Naive B cell (primary cell): ENCODE measurements around the gene WBP11. TPM values are rescaled to one million over a fixed set of nuclear protein-coding genes. Genes with fewer than 3 reads are reported as not detected.
A peak's percentile ranks its signal among the peaks of the same experiment; 100 is the strongest.

ENCODE experiments used
- ATAC-seq, 2 donors: fragments of 150-1000 bp; cut with Tn5 transposase; 2 replicates each; pipeline ENCODE4 v1.10.0; 2021; ENCODE audit warnings: low read depth in 2 of 2, mild to moderate bottlenecking in 2 of 2, moderate library complexity in 2 of 2
- DNase-seq: peaks from one replicate; pipeline ENCODE4 v3.0.0; 2022
- H3K27ac Mint-ChIP-seq, 6 donors: one replicate each; pipeline ENCODE4 v1.8.0; 2020 to 2022; ENCODE audit warnings: mild to moderate bottlenecking in 6 of 6, mixed read lengths in 6 of 6, moderate library complexity in 5 of 6, inconsistent platforms in 2 of 6
- H3K27me3 Mint-ChIP-seq, 3 donors: one replicate each; pipeline ENCODE4 v1.8.0; 2021 to 2022; ENCODE audit warnings: mixed read lengths in 3 of 3, mild to moderate bottlenecking in 1 of 3
- H3K36me3 Mint-ChIP-seq, 2 donors: one replicate each; pipeline ENCODE4 v1.8.0; 2020 to 2022; ENCODE audit warnings: mixed read lengths in 2 of 2, inconsistent platforms in 1 of 2, mild to moderate bottlenecking in 1 of 2
- H3K4me1 Mint-ChIP-seq, 3 donors: one replicate each; pipeline ENCODE4 v1.8.0; 2020 to 2022; ENCODE audit warnings: mixed read lengths in 3 of 3, inconsistent platforms in 1 of 3, mild to moderate bottlenecking in 1 of 3, moderate library complexity in 1 of 3
- H3K4me3 Mint-ChIP-seq, 8 donors: one replicate each; pipeline ENCODE4 v1.8.0; 2020 to 2022; ENCODE audit warnings: mild to moderate bottlenecking in 8 of 8, mixed read lengths in 8 of 8, moderate library complexity in 8 of 8, inconsistent platforms in 2 of 8
- H3K9me3 Mint-ChIP-seq, 7 donors: one replicate each; pipeline ENCODE4 v1.8.0; 2020 to 2022; ENCODE audit warnings: mixed read lengths in 7 of 7, mild to moderate bottlenecking in 5 of 7, inconsistent platforms in 2 of 7, moderate library complexity in 1 of 7
- polyA plus RNA-seq, 6 donors: library from polyadenylated mRNA; unstranded; fragments of 300-500 nt; fragmentation: Illumina TruSeq; gene quantifications; one replicate each; pipeline ENCODE4 v1.2.3, GENCODE V29; 2021; ENCODE audit warnings: low read depth in 6 of 6

The WBP11 gene
- polyA plus RNA-seq: 10 to 100 TPM; 37.0 to 69.1 (median 59.0) TPM

DNA sequence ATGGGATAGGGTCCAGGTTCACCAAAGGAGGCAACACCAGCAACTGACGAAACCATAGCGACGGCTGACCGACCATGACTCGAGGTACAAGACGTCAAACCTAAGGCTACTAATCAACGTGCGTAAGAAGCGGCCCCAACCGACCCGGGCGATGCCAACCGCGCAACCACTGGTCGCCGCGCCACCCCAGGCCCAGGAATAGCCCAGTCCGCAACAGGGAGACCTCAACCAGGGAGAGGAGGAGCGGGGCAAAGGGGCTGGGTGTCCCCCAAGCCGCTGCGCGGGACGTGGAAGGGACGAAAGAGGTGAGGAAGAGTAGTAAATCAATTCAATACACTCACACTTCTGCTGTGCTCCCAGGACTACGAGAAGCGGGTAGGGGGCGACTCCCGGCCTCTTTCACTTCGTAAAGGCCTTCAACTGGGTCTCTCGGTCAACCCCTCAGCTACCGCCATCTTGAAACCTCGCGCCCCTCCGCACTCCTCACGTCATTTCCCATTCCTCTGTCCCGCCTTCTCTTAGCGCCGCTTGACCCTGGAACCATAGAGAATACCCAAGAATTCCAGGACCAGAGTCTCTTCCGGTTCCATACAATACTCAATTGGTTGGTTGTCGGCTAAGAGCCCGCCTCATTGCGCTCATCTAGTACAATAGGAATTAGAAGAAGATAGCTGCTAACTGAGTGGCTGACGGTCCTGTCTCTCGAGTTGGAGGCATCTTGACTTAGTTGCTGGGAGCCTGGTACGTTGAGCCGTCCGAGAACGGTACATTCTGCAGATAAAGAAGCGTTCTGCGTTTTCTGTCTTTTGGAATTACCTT, at the start of gene WBP11, which contains the start of gene C12orf60:
Gene WBP11, minus strand, starts transcription at position 468 of the 819 bp plus-strand sequence. CDS start 2,095 bp downstream, outside the sequence.
Gene C12orf60, plus strand, starts transcription at position 660 of the 819 bp plus-strand sequence. CDS start 19,266 bp downstream, outside the sequence.
- H3K36me3 Mint-ChIP-seq: peaks cover 13 to 14% of the 10 kb centered on the region in 2 donors
- H3K4me3 Mint-ChIP-seq: no peak within 1 kb of the TSS
- peaks cover 0 to 16% (median 7%) of the 10 kb centered on the region in 3 donors for H3K4me1 Mint-ChIP-seq
- H3K27me3 Mint-ChIP-seq: no peaks in the 10 kb centered on the region
- ATAC-seq (peak; percentile 81), DNase-seq (peak; percentile 91)
- H3K9me3 Mint-ChIP-seq: no peaks in the 10 kb centered on the region
- H3K27ac Mint-ChIP-seq: no peak within 1 kb of the TSS

DNA sequence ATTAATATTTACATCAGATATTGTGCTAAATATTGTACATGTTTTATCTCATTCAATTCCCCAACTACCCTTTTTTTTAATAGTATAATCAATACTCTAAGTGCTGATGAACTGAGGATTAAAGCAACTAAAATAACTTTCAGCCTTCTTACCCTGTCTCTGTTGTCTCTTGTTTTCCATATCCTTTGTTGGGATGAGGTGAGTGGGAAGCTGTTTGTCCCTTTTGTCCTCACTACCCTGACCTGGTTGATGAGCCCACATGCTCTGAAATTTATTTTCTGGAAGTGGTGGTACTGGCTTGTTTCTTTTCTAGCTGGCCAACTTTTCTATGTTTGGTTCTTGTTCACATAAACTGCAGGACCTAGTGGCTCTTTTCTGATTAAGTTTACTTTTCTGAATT, 49.6 kb upstream of the WBP11 start:
- H3K27ac Mint-ChIP-seq: peak overlapping the region in 1 of 6 donors; percentile 30
- peaks cover 0 to 6% (median 2%) of the 10 kb centered on the region in 7 donors for H3K9me3 Mint-ChIP-seq
- H3K4me1 Mint-ChIP-seq: peaks cover 13 to 18% (median 14%) of the 10 kb centered on the region in 3 donors
- DNase-seq (no peak), ATAC-seq (no peak)
- H3K4me3 Mint-ChIP-seq: no peak overlapping the region
- H3K27me3 Mint-ChIP-seq: no peaks in the 10 kb centered on the region
- H3K36me3 Mint-ChIP-seq: no peaks in the 10 kb centered on the region

DNA sequence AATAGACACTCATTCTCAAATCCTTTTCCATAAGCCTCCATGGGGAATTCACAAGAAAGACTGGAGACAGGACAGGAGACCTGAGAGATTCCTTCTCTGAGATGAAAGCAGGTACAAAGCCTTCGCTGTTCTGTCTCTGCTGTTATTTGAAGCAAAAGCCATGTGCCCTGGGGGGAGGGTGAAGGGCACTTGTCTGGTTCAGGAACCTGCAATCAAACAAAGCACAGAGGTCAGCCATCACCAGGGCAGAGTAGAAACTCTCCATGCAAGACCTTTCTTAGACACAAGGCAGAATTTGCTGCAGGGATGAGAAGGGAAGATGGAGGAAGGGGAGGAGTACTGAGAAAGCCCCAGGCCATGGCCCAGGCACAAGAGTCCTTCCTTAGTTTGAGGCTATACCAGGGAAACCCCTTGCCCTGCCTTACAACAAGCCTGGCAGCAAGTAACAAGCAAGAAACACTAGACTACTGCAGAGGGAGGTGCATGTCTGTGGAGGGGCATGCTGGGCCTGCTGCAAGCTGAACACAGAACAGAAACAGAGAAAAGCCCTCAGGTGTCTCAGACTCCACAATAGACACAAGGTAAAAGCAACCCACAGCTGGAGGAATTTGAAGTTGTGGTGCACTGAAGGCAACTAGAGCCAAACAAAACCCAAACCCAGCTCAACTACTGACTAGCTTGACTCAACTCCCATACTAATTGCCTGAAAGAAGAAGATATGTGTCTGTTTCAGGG, 47.8 kb upstream of the WBP11 start:
- Mint-ChIP-seq H3K27ac (no peak overlapping the region), H3K9me3 (peaks cover 0 to 2% (median 0%) of the 10 kb centered on the region in 7 donors), H3K27me3 (no peaks in the 10 kb centered on the region), H3K4me3 (no peak overlapping the region), H3K36me3 (no peaks in the 10 kb centered on the region), H3K4me1 (peaks cover 6 to 11% (median 6%) of the 10 kb centered on the region in 3 donors)
- no peak for ATAC-seq
- DNase-seq: no peak

DNA sequence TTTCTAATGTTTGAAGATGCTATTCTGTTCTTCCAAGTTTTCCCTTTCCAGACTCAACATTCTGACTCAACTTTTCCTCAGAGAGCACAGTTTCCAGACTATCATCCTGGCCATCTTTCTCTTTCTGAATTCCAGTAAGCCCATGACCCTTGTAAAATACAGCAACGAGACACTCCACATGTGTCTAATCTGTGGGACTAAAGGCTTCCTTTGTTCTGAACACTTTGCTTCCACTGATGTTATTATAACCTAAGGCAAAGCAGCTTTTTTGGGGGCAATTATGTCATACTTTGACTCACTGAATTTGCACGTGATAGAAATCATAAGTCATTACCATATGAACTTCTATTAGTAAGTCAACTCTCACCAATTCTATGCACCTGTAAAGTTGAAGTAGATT, 46.4 kb upstream of the WBP11 start:
- H3K27me3 Mint-ChIP-seq: no peaks in the 10 kb centered on the region
- H3K4me1 Mint-ChIP-seq: peaks cover 5 to 6% (median 6%) of the 10 kb centered on the region in 3 donors
- ATAC-seq: no peak
- no peaks in the 10 kb centered on the region for H3K9me3 Mint-ChIP-seq
- no peak for DNase-seq
- no peaks in the 10 kb centered on the region for H3K36me3 Mint-ChIP-seq
- peak overlapping the region in 1 of 6 donors; percentile 4 for H3K27ac Mint-ChIP-seq
- H3K4me3 Mint-ChIP-seq: no peak overlapping the region

DNA sequence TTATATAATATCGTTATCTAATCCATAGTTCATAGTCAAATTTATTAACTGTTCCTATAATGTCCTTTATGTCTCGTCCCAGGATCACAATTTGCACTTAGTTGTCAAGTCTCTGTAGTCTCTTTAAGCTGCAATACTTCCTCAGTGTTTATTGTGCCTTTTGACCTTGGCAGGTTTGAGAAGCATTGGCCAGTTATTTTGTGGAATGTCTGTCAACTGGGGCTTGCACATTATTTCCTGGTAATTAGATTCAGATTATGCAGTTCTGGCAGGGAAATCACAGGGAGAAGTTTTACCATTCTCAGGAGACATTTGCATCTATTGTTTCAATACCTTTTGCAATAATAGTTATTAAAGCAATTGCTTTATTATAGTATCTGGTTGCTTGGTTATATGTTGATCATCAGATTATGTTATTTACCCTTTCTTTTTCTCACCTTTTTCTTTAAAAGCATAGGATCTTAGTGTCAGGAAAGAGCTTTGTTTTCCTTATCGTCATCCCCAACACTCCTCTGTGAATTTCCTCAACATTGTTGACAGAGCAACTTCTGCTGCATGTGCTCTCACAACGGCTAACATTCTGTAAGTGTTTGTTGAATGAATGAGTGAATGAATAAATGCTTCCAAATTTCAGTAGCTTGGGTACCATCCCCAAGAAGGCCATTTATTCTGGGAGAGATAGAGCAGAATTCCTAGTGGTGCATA, 43.8 kb upstream of the WBP11 start:
- DNase-seq (no peak), ATAC-seq (no peak)
- H3K36me3 Mint-ChIP-seq: no peaks in the 10 kb centered on the region
- no peaks in the 10 kb centered on the region for H3K9me3 Mint-ChIP-seq
- no peak overlapping the region for H3K27ac Mint-ChIP-seq
- no peaks in the 10 kb centered on the region for H3K27me3 Mint-ChIP-seq
- peaks cover 2 to 6% (median 5%) of the 10 kb centered on the region in 3 donors for H3K4me1 Mint-ChIP-seq
- no peak overlapping the region for H3K4me3 Mint-ChIP-seq

DNA sequence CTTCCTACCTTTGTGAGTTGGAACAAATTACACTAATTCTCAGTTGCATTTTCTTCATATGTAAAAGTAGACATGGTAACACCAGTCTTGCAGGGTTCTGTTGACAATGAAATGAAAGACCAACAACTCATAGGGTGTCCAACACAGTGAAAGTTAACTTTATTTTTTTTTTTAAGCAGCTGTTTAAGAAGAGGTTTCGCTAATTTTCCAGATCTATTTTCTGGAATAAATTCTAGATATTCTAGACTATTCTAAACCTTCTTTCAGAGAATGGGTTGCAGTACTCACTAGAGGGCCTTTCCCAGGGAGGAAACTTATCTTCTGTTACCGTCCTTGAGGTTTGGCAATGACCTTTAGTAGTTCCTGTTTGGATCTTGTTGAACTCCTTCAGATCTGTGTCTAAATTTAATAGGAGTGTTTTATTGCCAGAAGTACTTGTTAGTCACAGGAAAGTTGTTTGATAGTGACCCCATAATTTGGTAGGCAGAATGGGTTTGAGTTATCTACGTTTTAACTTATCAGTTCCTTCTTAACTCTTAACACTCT, 42.8 kb upstream of the WBP11 start:
- DNase-seq (no peak), ATAC-seq (no peak)
- Mint-ChIP-seq H3K9me3 (no peaks in the 10 kb centered on the region), H3K4me1 (peaks cover 4 to 12% (median 5%) of the 10 kb centered on the region in 3 donors), H3K27ac (peak overlapping the region in 1 of 6 donors; percentile 79), H3K4me3 (no peak overlapping the region), H3K36me3 (no peaks in the 10 kb centered on the region), H3K27me3 (no peaks in the 10 kb centered on the region)

DNA sequence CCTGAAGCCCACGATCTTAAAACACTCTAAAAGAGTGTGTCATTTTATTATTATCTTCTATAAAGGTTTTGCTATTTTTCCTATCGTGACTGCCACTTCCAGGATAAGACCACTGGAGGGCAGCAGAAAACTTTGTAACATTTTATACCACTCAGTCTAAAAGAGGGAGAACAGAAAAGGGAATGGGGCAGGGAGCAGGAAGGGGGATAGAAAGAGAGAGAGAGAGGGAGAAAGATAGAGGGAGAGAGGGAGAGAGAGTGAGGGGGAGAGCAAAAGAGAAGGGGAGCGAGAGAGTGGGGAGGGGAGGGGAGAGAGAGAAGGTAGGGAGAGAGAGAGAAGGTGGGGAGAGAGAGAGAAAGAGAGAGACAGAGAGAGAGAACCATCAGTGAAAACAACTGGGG, 42.1 kb upstream of the WBP11 start:
- H3K27me3 Mint-ChIP-seq: no peaks in the 10 kb centered on the region
- peak overlapping the region in 5 of 6 donors; percentile 14 to 92 (median 88) for H3K27ac Mint-ChIP-seq
- H3K4me1 Mint-ChIP-seq: peaks cover 4 to 13% (median 5%) of the 10 kb centered on the region in 3 donors
- no peaks in the 10 kb centered on the region for H3K9me3 Mint-ChIP-seq
- peak; percentile 38 to 65 for ATAC-seq
- no peaks in the 10 kb centered on the region for H3K36me3 Mint-ChIP-seq
- DNase-seq: peak; percentile 42
- peak overlapping the region in 1 of 8 donors; percentile 7 for H3K4me3 Mint-ChIP-seq

DNA sequence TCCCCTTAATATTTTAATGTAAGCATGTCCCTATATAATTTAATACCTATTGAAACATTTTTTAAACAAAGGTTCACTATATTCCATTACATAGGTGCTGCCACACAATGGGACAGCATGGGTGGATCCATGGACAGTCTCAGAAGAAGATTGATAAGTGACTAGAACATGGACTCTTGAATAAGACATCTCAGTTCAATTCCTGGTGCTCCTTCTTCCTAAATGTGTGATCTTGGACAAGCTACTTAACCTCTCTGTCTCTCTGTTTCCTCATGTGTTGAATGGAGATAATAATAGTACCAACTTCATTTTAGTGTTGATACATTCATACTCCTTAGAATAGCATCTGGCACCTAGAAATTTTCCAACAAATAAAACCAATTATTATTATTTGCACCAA, 41.1 kb upstream of the WBP11 start:
- Mint-ChIP-seq H3K4me3 (no peak overlapping the region), H3K27me3 (peaks cover 0 to 3% (median 0%) of the 10 kb centered on the region in 3 donors), H3K27ac (no peak overlapping the region), H3K4me1 (peaks cover 4 to 13% (median 5%) of the 10 kb centered on the region in 3 donors), H3K9me3 (peaks cover 0 to 1% (median 0%) of the 10 kb centered on the region in 7 donors), H3K36me3 (no peaks in the 10 kb centered on the region)
- no peak for ATAC-seq
- DNase-seq: no peak

DNA sequence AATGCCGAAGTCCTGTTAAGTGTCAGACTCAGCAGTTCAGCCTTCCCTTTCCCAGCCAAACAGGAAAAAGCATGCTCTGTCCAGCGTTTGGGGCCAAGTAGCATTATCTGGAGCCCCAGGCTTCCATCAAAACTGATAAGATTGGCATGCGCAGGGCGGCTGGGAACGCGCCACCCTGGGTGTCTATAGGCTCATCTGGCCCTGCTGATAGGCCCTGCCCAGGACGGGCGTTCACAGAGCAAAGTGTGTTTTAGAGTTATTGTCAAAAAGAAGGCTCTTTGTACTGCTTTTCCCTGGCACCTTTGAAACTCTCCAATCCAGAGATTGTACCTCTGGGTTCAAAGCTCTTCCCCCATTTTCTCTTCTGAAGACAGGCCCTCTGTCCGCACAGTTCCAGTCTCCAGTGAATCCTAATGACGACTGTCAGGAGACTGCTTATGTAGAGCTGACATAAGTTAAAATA, 40.2 kb upstream of the WBP11 start, which contains the start of gene ART4:
Gene ART4, minus strand, starts transcription at position 102 of the 463 bp plus-strand sequence. CDS start 413 bp downstream, outside the sequence.
- H3K4me3 Mint-ChIP-seq: no peak within 1 kb of the TSS
- peaks cover 0 to 5% (median 0%) of the 10 kb centered on the region in 7 donors for H3K9me3 Mint-ChIP-seq
- peaks cover 0 to 4% of the 10 kb centered on the region in 2 donors for H3K36me3 Mint-ChIP-seq
- peaks cover 0 to 8% (median 1%) of the 10 kb centered on the region in 3 donors for H3K27me3 Mint-ChIP-seq
- peak within 1 kb of the TSS in 1 of 6 donors; percentile 30 for H3K27ac Mint-ChIP-seq
- peaks cover 4 to 13% (median 5%) of the 10 kb centered on the region in 3 donors for H3K4me1 Mint-ChIP-seq
- DNase-seq: no peak
- no peak for ATAC-seq

DNA sequence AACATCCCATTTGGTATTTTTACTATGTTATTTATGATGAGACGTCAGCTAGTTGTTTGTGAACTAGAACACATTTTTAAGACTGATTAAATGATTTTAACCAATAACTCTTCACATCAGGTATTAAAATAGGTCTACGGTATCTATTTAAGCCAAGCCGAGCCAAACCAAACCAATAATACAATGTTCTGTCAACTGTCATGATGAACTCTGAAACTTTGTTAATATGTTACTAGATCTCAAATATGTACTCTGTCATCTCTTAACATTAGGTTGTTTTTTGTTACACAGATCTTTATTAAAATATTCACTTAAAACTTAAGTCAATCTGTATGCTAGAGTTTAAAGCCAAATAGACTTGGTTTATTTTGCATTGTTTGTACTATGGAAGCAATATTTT, 39.0 kb upstream of the WBP11 start:
- peaks cover 0 to 4% of the 10 kb centered on the region in 2 donors for H3K36me3 Mint-ChIP-seq
- H3K27ac Mint-ChIP-seq: no peak overlapping the region
- H3K4me1 Mint-ChIP-seq: peaks cover 4 to 13% (median 5%) of the 10 kb centered on the region in 3 donors
- peaks cover 0 to 5% (median 0%) of the 10 kb centered on the region in 7 donors for H3K9me3 Mint-ChIP-seq
- no peak for ATAC-seq
- DNase-seq: no peak
- H3K27me3 Mint-ChIP-seq: peaks cover 0 to 8% (median 6%) of the 10 kb centered on the region in 3 donors
- no peak overlapping the region for H3K4me3 Mint-ChIP-seq

DNA sequence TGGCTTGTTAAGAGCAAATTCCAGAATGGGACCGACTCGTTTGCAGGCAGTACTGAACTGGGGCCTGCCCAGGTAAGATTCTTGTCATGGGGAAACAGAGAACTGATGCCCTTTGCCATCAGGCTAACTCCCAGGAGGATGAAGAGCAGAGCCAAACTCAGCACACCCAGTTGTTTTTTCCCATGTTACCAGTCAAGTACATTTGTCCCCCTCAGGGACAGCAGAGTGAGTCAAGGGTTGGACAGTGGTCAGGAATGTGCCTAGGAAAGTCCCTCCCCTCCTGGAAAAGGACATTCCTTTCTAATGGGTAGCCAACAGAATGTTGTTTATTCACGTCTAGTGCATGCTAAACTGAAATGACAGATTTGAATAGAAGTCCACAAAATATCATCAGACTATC, 38.5 kb upstream of the WBP11 start:
- Mint-ChIP-seq H3K27ac (peak overlapping the region in 1 of 6 donors; percentile 20), H3K4me1 (peaks cover 4 to 13% (median 5%) of the 10 kb centered on the region in 3 donors), H3K27me3 (peaks cover 0 to 8% (median 6%) of the 10 kb centered on the region in 3 donors), H3K9me3 (peaks cover 0 to 5% (median 0%) of the 10 kb centered on the region in 7 donors), H3K4me3 (no peak overlapping the region), H3K36me3 (peaks cover 0 to 4% of the 10 kb centered on the region in 2 donors)
- ATAC-seq (no peak), DNase-seq (no peak)

DNA sequence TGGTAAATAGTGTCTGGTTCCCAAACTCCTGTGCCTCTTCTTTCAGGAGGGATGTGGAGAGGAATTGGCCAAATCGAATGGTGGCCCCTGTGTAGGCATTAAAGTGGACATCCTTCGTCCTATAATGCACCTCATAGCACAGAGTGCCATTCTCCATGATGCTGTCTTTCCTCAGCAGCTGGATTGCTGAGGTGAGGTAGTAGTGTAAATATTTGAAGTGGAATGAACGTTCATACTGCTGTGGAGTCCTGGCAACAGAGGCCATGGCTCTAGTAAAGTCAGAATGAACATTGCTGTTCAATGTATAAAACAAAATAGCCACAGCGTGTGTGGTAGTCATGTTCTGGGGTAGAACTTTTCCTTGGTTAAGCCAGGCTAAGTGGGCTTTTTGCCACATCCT, 37.3 kb upstream of the WBP11 start:
- no peak for ATAC-seq
- Mint-ChIP-seq H3K36me3 (peaks cover 0 to 4% of the 10 kb centered on the region in 2 donors), H3K4me1 (peaks cover 4 to 13% (median 5%) of the 10 kb centered on the region in 3 donors), H3K9me3 (peaks cover 0 to 5% (median 0%) of the 10 kb centered on the region in 7 donors), H3K27ac (peak overlapping the region in 1 of 6 donors; percentile 12), H3K4me3 (no peak overlapping the region), H3K27me3 (peaks cover 0 to 8% (median 6%) of the 10 kb centered on the region in 3 donors)
- DNase-seq: no peak
